ENCODE measurements around the gene HSPA4. TPM values are rescaled to one million over a fixed set of nuclear protein-coding genes. Genes with fewer than 3 reads are reported as not detected.

Gene HSPA4
- polyA plus RNA-seq, 3 donors from 2014 or later = 17.3 to 51.3 (median 32.3) TPM

GRCh38 chr5:133150909-133151544, 99.2 kb downstream of the HSPA4 start:
- Mint-ChIP-seq H3K27me3 (ENCODE audit: low read depth in 3 of 3) (peaks cover 2 to 3% (median 2%) of the 10 kb centered on the region in 3 donors), H3K4me3 (no peak overlapping the region), H3K27ac (no peak overlapping the region), H3K36me3 (no peaks in the 10 kb centered on the region), H3K9me3 (no peaks in the 10 kb centered on the region), H3K4me1 (no peaks in the 10 kb centered on the region)
- no peak for DNase-seq

GRCh38 chr5:133154274-133155075, 102.7 kb downstream of the HSPA4 start:
- Mint-ChIP-seq H3K36me3 (no peaks in the 10 kb centered on the region), H3K27ac (no peak overlapping the region), H3K4me1 (no peaks in the 10 kb centered on the region), H3K27me3 (ENCODE audit: low read depth in 3 of 3) (peaks cover 0 to 5% (median 2%) of the 10 kb centered on the region in 3 donors), H3K4me3 (no peak overlapping the region), H3K9me3 (no peaks in the 10 kb centered on the region)
- no peak for DNase-seq

DNA sequence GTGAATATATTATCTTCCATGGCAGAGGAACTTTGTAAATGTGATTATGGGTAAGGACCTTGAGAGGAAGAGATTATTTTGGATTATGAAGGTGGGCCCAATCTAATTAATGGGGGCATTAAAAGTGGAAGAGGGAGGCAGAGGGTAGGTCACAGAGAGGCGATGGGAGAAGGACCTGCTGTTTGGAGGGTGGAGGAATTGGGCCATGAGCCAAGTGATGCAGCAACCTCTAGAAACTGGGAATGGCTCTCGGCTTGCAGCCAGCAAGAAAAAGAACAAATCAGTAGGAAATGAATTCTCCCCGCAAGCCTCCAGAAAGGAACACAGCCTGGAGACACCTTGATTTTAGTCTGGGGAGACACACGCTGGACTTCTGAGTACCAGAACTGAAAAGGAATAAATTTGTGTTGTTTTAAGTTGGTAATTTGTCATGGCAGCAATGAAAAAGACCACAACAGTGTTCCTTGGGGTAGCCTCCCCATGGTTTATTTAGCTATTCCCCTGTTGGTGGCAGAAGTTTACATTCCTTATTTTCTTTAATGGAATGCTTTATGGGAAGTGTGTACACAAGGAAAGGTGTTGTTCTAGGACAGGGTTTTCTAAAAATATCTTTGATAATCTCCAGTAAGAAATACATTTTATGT, 103.6 kb downstream of the HSPA4 start:
- DNase-seq = no peak
- no peaks in the 10 kb centered on the region for H3K36me3 Mint-ChIP-seq
- no peak overlapping the region for H3K27ac Mint-ChIP-seq
- H3K9me3 Mint-ChIP-seq = no peaks in the 10 kb centered on the region
- no peak overlapping the region for H3K4me3 Mint-ChIP-seq
- H3K27me3 Mint-ChIP-seq (ENCODE audit: low read depth in 3 of 3) = peaks cover 0 to 6% (median 2%) of the 10 kb centered on the region in 3 donors
- H3K4me1 Mint-ChIP-seq = no peaks in the 10 kb centered on the region

Other genes with a start within 250 kb of the HSPA4 start
- not detected for gene SOWAHA, start 238.7 kb upstream of the HSPA4 start, polyA plus RNA-seq
- 1 to 10 TPM in 1 of 3 donors, not detected in 2; 1.4 TPM for gene SHROOM1, start 221.4 kb upstream of the HSPA4 start, polyA plus RNA-seq
- gene GDF9, start 185.5 kb upstream of the HSPA4 start, polyA plus RNA-seq = under 1 TPM in 1 of 3 donors, not detected in 2; 0.12 TPM
- gene UQCRQ, start 185.4 kb upstream of the HSPA4 start, polyA plus RNA-seq = 100 to 1,000 TPM; 554 to 923 (median 597) TPM
- gene LEAP2, start 178.3 kb upstream of the HSPA4 start, polyA plus RNA-seq = 1 to 10 TPM in 1 of 3 donors, under 1 TPM in 2; 0.50 to 2.0 (median 0.54) TPM
- 10 to 100 TPM; 10.7 to 31.8 (median 11.7) TPM for gene AFF4, start 88.4 kb upstream of the HSPA4 start, polyA plus RNA-seq
- 10 to 100 TPM; 44.4 to 47.6 (median 44.5) TPM for gene ZCCHC10, start 25.5 kb upstream of the HSPA4 start, polyA plus RNA-seq